HEK293 (cell line): ENCODE results near the gene POMT2.

ENCODE experiments used
- CTCF ChIA-PET: fragments of 350-600 bp; formaldehyde crosslinking; extraction: SDS; loops from one replicate; lab custom pipeline; 2021; ENCODE audit warnings: antibody characterized with exemption; lab: Yijun Ruan, JAX
- POLR2A ChIA-PET: fragments of 300-600 bp; formaldehyde crosslinking; extraction: SDS; loops from one replicate; lab custom pipeline; 2020; ENCODE audit warnings: antibody characterized with exemption, inconsistent platforms; lab: Yijun Ruan, JAX
- H3K27ac ChIP-seq: fragments of 200-500 bp; sonication (Bioruptor generic); 2 replicates; pipeline ENCODE4 v1.5.1; 2014; ENCODE audit warnings: low read depth, low read length, control low read depth, inconsistent platforms; ENCODE audit errors: extremely low read depth
- H3K36me3 ChIP-seq, 2 experiments: fragments of 200-500 bp in 1 of 2; sonication (Bioruptor generic) in 1 of 2; 1 replicate in 1 of 2; 2 replicates in 1 of 2; pipeline ENCODE4 v1.5.1; 2014 to 2017; ENCODE audit warnings: inconsistent platforms in 2 of 2, low read length in 2 of 2; ENCODE audit not compliant: control insufficient read depth in 2 of 2, insufficient read depth in 1 of 2
- H3K4me1 ChIP-seq: fragments of 200-500 bp; sonication (Bioruptor generic); 2 replicates; pipeline ENCODE4 v1.5.1; 2014; ENCODE audit warnings: mild to moderate bottlenecking, low read length, inconsistent platforms; ENCODE audit not compliant: control insufficient read depth, insufficient read depth
- H3K4me3 ChIP-seq: 2 replicates; pipeline ENCODE4 v1.5.1; 2011; ENCODE audit warnings: low read depth, mild to moderate bottlenecking, control low read depth, low read length, moderate library complexity
- H3K9me3 ChIP-seq: fragments of 200-500 bp; sonication (Bioruptor generic); 2 replicates; pipeline ENCODE4 v1.5.1; 2014; ENCODE audit warnings: low read depth, low read length, inconsistent platforms; ENCODE audit not compliant: control insufficient read depth, insufficient read depth
- ATF2 ChIP-seq: fragments of 450-650 bp; formaldehyde crosslinking; IDR thresholded peaks from 2 replicates; pipeline ENCODE4 v1.5.1; 2016; ENCODE audit warnings: missing biosample characterization, missing genetic modification characterization, low read depth
- CTCF ChIP-seq: fragments of 450-650 bp; formaldehyde crosslinking; IDR thresholded peaks from 2 replicates; pipeline ENCODE4 v1.5.1; 2016; ENCODE audit warnings: missing biosample characterization, missing genetic modification characterization
- IKZF3 ChIP-seq: fragments of 450-650 bp; IDR thresholded peaks from 2 replicates; pipeline ENCODE4 v1.5.0; 2018; ENCODE audit warnings: missing biosample characterization, mild to moderate bottlenecking, missing genetic modification characterization, moderate library complexity
- SP3 ChIP-seq: fragments of 450-650 bp; formaldehyde crosslinking; IDR thresholded peaks from 2 replicates; pipeline ENCODE4 v1.5.1; 2016; ENCODE audit warnings: missing biosample characterization, missing genetic modification characterization
- ZBTB20 ChIP-seq: fragments of 450-650 bp; formaldehyde crosslinking; IDR thresholded peaks from 2 replicates; pipeline ENCODE4 v1.5.1; 2016; ENCODE audit warnings: missing biosample characterization, missing genetic modification characterization
- ZFP37 ChIP-seq: fragments of 450-650 bp; formaldehyde crosslinking; IDR thresholded peaks from 2 replicates; pipeline ENCODE4 v1.5.1; 2016; ENCODE audit warnings: missing biosample characterization, missing genetic modification characterization
- ZNF10 ChIP-seq: fragments of 450-650 bp; formaldehyde crosslinking; IDR thresholded peaks from 2 replicates; pipeline ENCODE4 v1.5.1; 2017; ENCODE audit warnings: missing biosample characterization, missing genetic modification characterization
- ZNF114 ChIP-seq: fragments of 450-650 bp; formaldehyde crosslinking; IDR thresholded peaks from 2 replicates; pipeline ENCODE4 v1.5.0; 2017; ENCODE audit warnings: missing biosample characterization, missing genetic modification characterization
- ZNF155 ChIP-seq: fragments of 450-650 bp; formaldehyde crosslinking; IDR thresholded peaks from 2 replicates; pipeline ENCODE4 v1.5.1; 2016; ENCODE audit warnings: missing biosample characterization, missing genetic modification characterization
- ZNF19 ChIP-seq: fragments of 450-650 bp; formaldehyde crosslinking; IDR thresholded peaks from 2 replicates; pipeline ENCODE4; 2016; ENCODE audit warnings: missing biosample characterization, missing genetic modification characterization, low read depth
- ZNF239 ChIP-seq: fragments of 450-650 bp; formaldehyde crosslinking; IDR thresholded peaks from 2 replicates; pipeline ENCODE4 v1.5.1; 2016; ENCODE audit warnings: missing biosample characterization, missing genetic modification characterization
- ZNF473 ChIP-seq: fragments of 450-650 bp; formaldehyde crosslinking; IDR thresholded peaks from 2 replicates; pipeline ENCODE4 v1.5.1; 2017; ENCODE audit warnings: missing biosample characterization, missing genetic modification characterization
- ZNF529 ChIP-seq: fragments of 450-650 bp; formaldehyde crosslinking; IDR thresholded peaks from 2 replicates; pipeline ENCODE4 v1.5.1; 2017; ENCODE audit warnings: missing genetic modification characterization, missing biosample characterization; ENCODE audit not compliant: insufficient replicate concordance
- ZNF548 ChIP-seq: fragments of 450-650 bp; formaldehyde crosslinking; IDR thresholded peaks from 2 replicates; pipeline ENCODE4 v1.5.1; 2016; ENCODE audit warnings: missing biosample characterization, missing genetic modification characterization
- ZNF571 ChIP-seq: fragments of 450-650 bp; formaldehyde crosslinking; IDR thresholded peaks from 2 replicates; pipeline ENCODE4 v1.5.0; 2017; ENCODE audit warnings: missing biosample characterization, missing genetic modification characterization
- ZNF585B ChIP-seq: fragments of 450-650 bp; formaldehyde crosslinking; IDR thresholded peaks from 2 replicates; pipeline ENCODE4 v1.5.1; 2016; ENCODE audit warnings: missing biosample characterization, missing genetic modification characterization
- ZSCAN16 ChIP-seq: fragments of 450-650 bp; formaldehyde crosslinking; IDR thresholded peaks from 2 replicates; pipeline ENCODE4 v1.5.1; 2016; ENCODE audit warnings: missing biosample characterization, missing genetic modification characterization
- TF ChIP-seq, protein P1 (sequence below): fragments of 450-650 bp; formaldehyde crosslinking; IDR thresholded peaks from 2 replicates; pipeline ENCODE4 v1.5.1; 2016; ENCODE audit warnings: missing biosample characterization, missing genetic modification characterization
- TF ChIP-seq, protein P2 (sequence below): fragments of 450-650 bp; formaldehyde crosslinking; IDR thresholded peaks from 2 replicates; pipeline ENCODE4 v1.5.1; 2016; ENCODE audit warnings: missing biosample characterization, missing genetic modification characterization

POMT2 gene

DNA sequence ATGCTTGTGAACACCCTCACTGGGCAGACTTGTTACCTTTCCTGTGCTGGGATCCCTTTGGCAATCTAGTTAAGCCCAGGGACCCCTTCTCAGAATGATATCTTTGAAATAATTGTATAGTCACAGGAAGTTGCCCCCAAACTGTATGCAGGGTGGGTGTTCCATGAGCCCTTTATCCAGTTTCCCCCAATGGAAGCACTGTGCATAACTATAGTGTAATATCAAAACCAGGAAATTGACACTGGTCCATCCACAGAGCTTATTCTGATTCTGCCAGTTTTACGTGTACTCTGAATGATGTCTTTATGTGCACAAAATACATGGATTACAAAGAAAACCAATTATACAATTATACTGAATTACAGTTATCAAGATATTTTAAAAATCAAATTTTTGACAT lies 73.9 kb downstream of the POMT2 start:
- Histone ChIP-seq H3K27ac (no peak overlapping the region), H3K4me3 (no peak overlapping the region), H3K36me3 (peaks cover 0 to 21% of the 10 kb centered on the region in 2 experiments; a peak in 1 of 3 replicates), H3K9me3 (no peaks in the 10 kb centered on the region), H3K4me1 (no peaks in the 10 kb centered on the region)
- POLR2A ChIA-PET: no interaction called here
- TF ChIP-seq ZNF529 (tag by site-specific recombination) (peak; percentile 94), ZNF473 (no peak)
- CTCF ChIA-PET: interaction anchor here (0.7 to 1.2 kb wide), 2 partner anchors 96 to 556 kb away, joined by 4 to 5 read pairs; no protein-coding TSS in a partner anchor

GRCh38 chr14:77245820-77246219 lies 74.9 kb downstream of the POMT2 start:
- CTCF ChIA-PET: interaction anchor here (0.6 to 0.7 kb wide), 3 partner anchors 22 to 79 kb away, joined by 3 to 4 read pairs (median 3); no protein-coding TSS in a partner anchor
- no peaks in the 10 kb centered on the region for H3K4me1 ChIP-seq

More at GRCh38 chr14:77245820-77246219, 74.9 kb downstream of the POMT2 start:
- TF ChIP-seq ZNF114 (tag by site-specific recombination) (no peak), ZSCAN16 (tag by site-specific recombination) (no peak), ZBTB20 (tag by site-specific recombination) (no peak), ZFP37 (tag by site-specific recombination) (no peak), CTCF (no peak), ZNF585B (tag by site-specific recombination) (no peak), ZNF571 (no peak), ZNF529 (tag by site-specific recombination) (no peak), ZNF10 (no peak), ATF2 (tag by site-specific recombination) (no peak), SP3 (tag by site-specific recombination) (no peak), ZNF19 (no peak), ZNF548 (tag by site-specific recombination) (no peak), ZNF155 (tag by site-specific recombination) (no peak), IKZF3 (tag by site-specific recombination) (no peak), ZNF239 (tag by site-specific recombination) (no peak)
- TF ChIP-seq, protein P1, sequence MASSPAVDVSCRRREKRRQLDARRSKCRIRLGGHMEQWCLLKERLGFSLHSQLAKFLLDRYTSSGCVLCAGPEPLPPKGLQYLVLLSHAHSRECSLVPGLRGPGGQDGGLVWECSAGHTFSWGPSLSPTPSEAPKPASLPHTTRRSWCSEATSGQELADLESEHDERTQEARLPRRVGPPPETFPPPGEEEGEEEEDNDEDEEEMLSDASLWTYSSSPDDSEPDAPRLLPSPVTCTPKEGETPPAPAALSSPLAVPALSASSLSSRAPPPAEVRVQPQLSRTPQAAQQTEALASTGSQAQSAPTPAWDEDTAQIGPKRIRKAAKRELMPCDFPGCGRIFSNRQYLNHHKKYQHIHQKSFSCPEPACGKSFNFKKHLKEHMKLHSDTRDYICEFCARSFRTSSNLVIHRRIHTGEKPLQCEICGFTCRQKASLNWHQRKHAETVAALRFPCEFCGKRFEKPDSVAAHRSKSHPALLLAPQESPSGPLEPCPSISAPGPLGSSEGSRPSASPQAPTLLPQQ (tag by site-specific recombination): no peak
- TF ChIP-seq, protein P2, sequence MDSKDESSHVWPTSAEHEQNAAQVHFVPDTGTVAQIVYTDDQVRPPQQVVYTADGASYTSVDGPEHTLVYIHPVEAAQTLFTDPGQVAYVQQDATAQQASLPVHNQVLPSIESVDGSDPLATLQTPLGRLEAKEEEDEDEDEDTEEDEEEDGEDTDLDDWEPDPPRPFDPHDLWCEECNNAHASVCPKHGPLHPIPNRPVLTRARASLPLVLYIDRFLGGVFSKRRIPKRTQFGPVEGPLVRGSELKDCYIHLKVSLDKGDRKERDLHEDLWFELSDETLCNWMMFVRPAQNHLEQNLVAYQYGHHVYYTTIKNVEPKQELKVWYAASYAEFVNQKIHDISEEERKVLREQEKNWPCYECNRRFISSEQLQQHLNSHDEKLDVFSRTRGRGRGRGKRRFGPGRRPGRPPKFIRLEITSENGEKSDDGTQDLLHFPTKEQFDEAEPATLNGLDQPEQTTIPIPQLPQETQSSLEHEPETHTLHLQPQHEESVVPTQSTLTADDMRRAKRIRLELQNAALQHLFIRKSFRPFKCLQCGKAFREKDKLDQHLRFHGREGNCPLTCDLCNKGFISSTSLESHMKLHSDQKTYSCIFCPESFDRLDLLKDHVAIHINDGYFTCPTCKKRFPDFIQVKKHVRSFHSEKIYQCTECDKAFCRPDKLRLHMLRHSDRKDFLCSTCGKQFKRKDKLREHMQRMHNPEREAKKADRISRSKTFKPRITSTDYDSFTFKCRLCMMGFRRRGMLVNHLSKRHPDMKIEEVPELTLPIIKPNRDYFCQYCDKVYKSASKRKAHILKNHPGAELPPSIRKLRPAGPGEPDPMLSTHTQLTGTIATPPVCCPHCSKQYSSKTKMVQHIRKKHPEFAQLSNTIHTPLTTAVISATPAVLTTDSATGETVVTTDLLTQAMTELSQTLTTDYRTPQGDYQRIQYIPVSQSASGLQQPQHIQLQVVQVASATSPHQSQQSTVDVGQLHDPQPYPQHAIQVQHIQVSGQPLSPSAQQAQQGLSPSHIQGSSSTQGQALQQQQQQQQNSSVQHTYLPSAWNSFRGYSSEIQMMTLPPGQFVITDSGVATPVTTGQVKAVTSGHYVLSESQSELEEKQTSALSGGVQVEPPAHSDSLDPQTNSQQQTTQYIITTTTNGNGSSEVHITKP (tag by site-specific recombination): no peak
- no peaks in the 10 kb centered on the region for H3K9me3 ChIP-seq
- H3K36me3 ChIP-seq: peaks cover 0 to 19% of the 10 kb centered on the region in 2 experiments; a peak in 1 of 3 replicates
- H3K27ac ChIP-seq: no peak overlapping the region
- H3K4me3 ChIP-seq: no peak overlapping the region
- POLR2A ChIA-PET: no interaction called here
